Measurements from ENCODE around the gene PPP2R2B. TPM values are rescaled to one million over a fixed set of nuclear protein-coding genes. Genes with fewer than 3 reads are reported as not detected.
A peak's percentile ranks its signal among the peaks of the same experiment; 100 is the strongest.

Gene PPP2R2B
- total and polyA plus RNA-seq, 7 experiments from 2014 or later = 0.15 to 14.1 (median 0.58) TPM

GRCh38 chr5:146793709-146794108 is 84.8 kb downstream of the PPP2R2B start:
- POLR2A ChIA-PET = no interaction called here
- CTCF ChIA-PET = no interaction called here

GRCh38 chr5:146791471-146791870 is 87.1 kb downstream of the PPP2R2B start:
- no peak overlapping the region for H3K27ac Mint-ChIP-seq
- peaks cover 0 to 19% (median 7%) of the 10 kb centered on the region in 7 donors for H3K4me1 Mint-ChIP-seq
- H3K9me3 ChIP-seq (ENCODE audit: control insufficient read depth in 2 of 3, low read length in 3 of 3) = no peaks in the 10 kb centered on the region
- CTCF ChIA-PET = no interaction called here
- no peaks in the 10 kb centered on the region for H3K27me3 Mint-ChIP-seq
- peaks cover 0 to under 1% (median 0%) of the 10 kb centered on the region in 11 donors for H3K9me3 Mint-ChIP-seq
- no peaks in the 10 kb centered on the region for H3K36me3 ChIP-seq (ENCODE audit: control insufficient read depth in 2 of 3, insufficient read depth in 3 of 3, low read length in 3 of 3)
- no peak overlapping the region for H3K4me3 Mint-ChIP-seq
- no peak for ATAC-seq
- peaks cover 0 to 31% of the 10 kb centered on the region in 2 donors for H3K4me1 ChIP-seq (ENCODE audit: control insufficient read depth in 2 of 2, insufficient read depth in 2 of 2, low read length in 2 of 2)
- DNase-seq = no peak
- no peaks in the 10 kb centered on the region for H3K27me3 ChIP-seq (ENCODE audit: control insufficient read depth in 2 of 2, insufficient read depth in 2 of 2, low read length in 2 of 2)
- POLR2A ChIA-PET = no interaction called here
- H3K36me3 Mint-ChIP-seq = no peaks in the 10 kb centered on the region
- H3K27ac ChIP-seq (ENCODE audit: low read depth, low read length) = no peak overlapping the region
- intact Hi-C loops (cut with micrococcal nuclease) = no loop called here
- no peak overlapping the region for H3K4me3 ChIP-seq (ENCODE audit: low read length)

More at GRCh38 chr5:146793709-146794108, 84.8 kb downstream of the PPP2R2B start:
- Mint-ChIP-seq H3K27ac (no peak overlapping the region), H3K4me3 (no peak overlapping the region), H3K4me1 (peaks cover 0 to 19% (median 7%) of the 10 kb centered on the region in 7 donors), H3K27me3 (no peaks in the 10 kb centered on the region), H3K9me3 (no peaks in the 10 kb centered on the region), H3K36me3 (no peaks in the 10 kb centered on the region)
- intact Hi-C loops (cut with micrococcal nuclease) = no loop called here
- DNase-seq (no peak), ATAC-seq (no peak)
- Histone ChIP-seq H3K27ac (ENCODE audit: low read depth, low read length) (no peak overlapping the region), H3K9me3 (ENCODE audit: control insufficient read depth in 2 of 3, low read length in 3 of 3) (no peaks in the 10 kb centered on the region), H3K4me1 (ENCODE audit: control insufficient read depth in 2 of 2, insufficient read depth in 2 of 2, low read length in 2 of 2) (peaks cover 0 to 34% of the 10 kb centered on the region in 2 donors), H3K27me3 (ENCODE audit: control insufficient read depth in 2 of 2, insufficient read depth in 2 of 2, low read length in 2 of 2) (no peaks in the 10 kb centered on the region), H3K36me3 (ENCODE audit: control insufficient read depth in 2 of 3, insufficient read depth in 3 of 3, low read length in 3 of 3) (no peaks in the 10 kb centered on the region), H3K4me3 (ENCODE audit: low read length) (no peak overlapping the region)

GRCh38 chr5:146789712-146790653 is 88.6 kb downstream of the PPP2R2B start:
- no peaks in the 10 kb centered on the region for H3K36me3 ChIP-seq (ENCODE audit: control insufficient read depth in 2 of 3, insufficient read depth in 3 of 3, low read length in 3 of 3)
- ChIA-PET POLR2A (no interaction called here), CTCF (no interaction called here)
- Mint-ChIP-seq H3K36me3 (no peaks in the 10 kb centered on the region), H3K9me3 (peaks cover 0 to 2% (median 0%) of the 10 kb centered on the region in 11 donors), H3K4me1 (peaks cover 0 to 19% (median 8%) of the 10 kb centered on the region in 7 donors), H3K27me3 (no peaks in the 10 kb centered on the region), H3K27ac (peak overlapping the region in 1 of 9 donors; percentile 17), H3K4me3 (no peak overlapping the region)
- H3K4me1 ChIP-seq (ENCODE audit: control insufficient read depth in 2 of 2, insufficient read depth in 2 of 2, low read length in 2 of 2) = peaks cover 0 to 16% of the 10 kb centered on the region in 2 donors
- intact Hi-C loops (cut with micrococcal nuclease) = no loop called here
- ATAC-seq (no peak), DNase-seq (no peak)
- no peaks in the 10 kb centered on the region for H3K9me3 ChIP-seq (ENCODE audit: control insufficient read depth in 2 of 3, low read length in 3 of 3)
- no peak overlapping the region for H3K27ac ChIP-seq (ENCODE audit: low read depth, low read length)
- no peaks in the 10 kb centered on the region for H3K27me3 ChIP-seq (ENCODE audit: control insufficient read depth in 2 of 2, insufficient read depth in 2 of 2, low read length in 2 of 2)
- H3K4me3 ChIP-seq (ENCODE audit: low read length) = no peak overlapping the region

GRCh38 chr5:146788898-146789297 is 89.7 kb downstream of the PPP2R2B start:
- Histone ChIP-seq H3K27ac (ENCODE audit: low read depth, low read length) (no peak overlapping the region), H3K4me3 (ENCODE audit: low read length) (no peak overlapping the region)
- H3K27me3 Mint-ChIP-seq = no peaks in the 10 kb centered on the region

GRCh38 chr5:146785065-146785464 is 93.5 kb downstream of the PPP2R2B start:
- no peak overlapping the region for H3K4me3 Mint-ChIP-seq
- no peaks in the 10 kb centered on the region for H3K36me3 ChIP-seq (ENCODE audit: control insufficient read depth in 2 of 3, insufficient read depth in 3 of 3, low read length in 3 of 3)
- H3K27me3 ChIP-seq (ENCODE audit: control insufficient read depth in 2 of 2, insufficient read depth in 2 of 2, low read length in 2 of 2) = no peaks in the 10 kb centered on the region
- H3K4me1 ChIP-seq (ENCODE audit: control insufficient read depth in 2 of 2, insufficient read depth in 2 of 2, low read length in 2 of 2) = no peaks in the 10 kb centered on the region
- peaks cover 0 to 10% (median 0%) of the 10 kb centered on the region in 7 donors for H3K4me1 Mint-ChIP-seq
- H3K9me3 Mint-ChIP-seq = peaks cover 0 to 3% (median 0%) of the 10 kb centered on the region in 11 donors
- ChIA-PET POLR2A (no interaction called here), CTCF (no interaction called here)
- peaks cover 0 to 3% (median 0%) of the 10 kb centered on the region in 5 donors for H3K36me3 Mint-ChIP-seq
- DNase-seq (no peak), ATAC-seq (peak; percentile 50)
- H3K27ac ChIP-seq (ENCODE audit: low read depth, low read length) = no peak overlapping the region
- intact Hi-C loops (cut with micrococcal nuclease) = no loop called here
- no peak overlapping the region for H3K27ac Mint-ChIP-seq
- H3K27me3 Mint-ChIP-seq = peaks cover 0 to 2% (median 0%) of the 10 kb centered on the region in 5 donors
- no peaks in the 10 kb centered on the region for H3K9me3 ChIP-seq (ENCODE audit: control insufficient read depth in 2 of 3, low read length in 3 of 3)
- H3K4me3 ChIP-seq (ENCODE audit: low read length) = no peak overlapping the region

More at GRCh38 chr5:146788898-146789297, 89.7 kb downstream of the PPP2R2B start:
- POLR2A ChIA-PET = no interaction called here
- Mint-ChIP-seq H3K4me3 (no peak overlapping the region), H3K9me3 (peaks cover 0 to 2% (median 0%) of the 10 kb centered on the region in 11 donors), H3K36me3 (no peaks in the 10 kb centered on the region), H3K4me1 (peaks cover 0 to 18% (median under 1%) of the 10 kb centered on the region in 7 donors), H3K27ac (no peak overlapping the region)
- Histone ChIP-seq H3K9me3 (ENCODE audit: control insufficient read depth in 2 of 3, low read length in 3 of 3) (no peaks in the 10 kb centered on the region), H3K27me3 (ENCODE audit: control insufficient read depth in 2 of 2, insufficient read depth in 2 of 2, low read length in 2 of 2) (no peaks in the 10 kb centered on the region), H3K4me1 (ENCODE audit: control insufficient read depth in 2 of 2, insufficient read depth in 2 of 2, low read length in 2 of 2) (peaks cover 0 to 9% of the 10 kb centered on the region in 2 donors), H3K36me3 (ENCODE audit: control insufficient read depth in 2 of 3, insufficient read depth in 3 of 3, low read length in 3 of 3) (no peaks in the 10 kb centered on the region)
- intact Hi-C loops (cut with micrococcal nuclease) = no loop called here
- no peak for ATAC-seq
- CTCF ChIA-PET = no interaction called here
- DNase-seq = no peak

GRCh38 chr5:146781157-146781556 is 97.4 kb downstream of the PPP2R2B start:
- Mint-ChIP-seq H3K36me3 (peaks cover 0 to 3% (median 0%) of the 10 kb centered on the region in 5 donors), H3K4me1 (peaks cover 0 to 10% (median 0%) of the 10 kb centered on the region in 7 donors), H3K27me3 (peaks cover 0 to 2% (median 0%) of the 10 kb centered on the region in 5 donors), H3K9me3 (peaks cover 0 to 2% (median 0%) of the 10 kb centered on the region in 11 donors), H3K27ac (no peak overlapping the region), H3K4me3 (no peak overlapping the region)
- ChIA-PET POLR2A (interaction anchor here (0.6 kb wide), 1 partner anchor 41 kb away, joined by 4 read pairs; no protein-coding TSS in a partner anchor), CTCF (no interaction called here)
- H3K27me3 ChIP-seq (ENCODE audit: control insufficient read depth in 2 of 2, insufficient read depth in 2 of 2, low read length in 2 of 2) = no peaks in the 10 kb centered on the region
- ATAC-seq (no peak), DNase-seq (no peak)
- H3K9me3 ChIP-seq (ENCODE audit: control insufficient read depth in 2 of 3, low read length in 3 of 3) = no peaks in the 10 kb centered on the region
- no peaks in the 10 kb centered on the region for H3K4me1 ChIP-seq (ENCODE audit: control insufficient read depth in 2 of 2, insufficient read depth in 2 of 2, low read length in 2 of 2)
- H3K27ac ChIP-seq (ENCODE audit: low read depth, low read length) = no peak overlapping the region
- no peaks in the 10 kb centered on the region for H3K36me3 ChIP-seq (ENCODE audit: control insufficient read depth in 2 of 3, insufficient read depth in 3 of 3, low read length in 3 of 3)
- H3K4me3 ChIP-seq (ENCODE audit: low read length) = no peak overlapping the region
- intact Hi-C loops (cut with micrococcal nuclease) = no loop called here
